GM12891 (cell line): ENCODE results near the gene ROBO1.

Source experiments
- PAX5 ChIP-seq: IDR thresholded peaks from 2 replicates; pipeline ENCODE4 v1.6.1; 2011; ENCODE audit warnings: low read length, moderate library complexity, mild to moderate bottlenecking; ENCODE audit not compliant: insufficient read depth, severe bottlenecking
- POLR2A ChIP-seq: IDR thresholded peaks from 2 replicates; pipeline ENCODE4 v1.6.1; 2011; ENCODE audit warnings: low read depth, low read length, control low read depth
- POLR2AphosphoS5 ChIP-seq: IDR thresholded peaks from 2 replicates; pipeline ENCODE4 v1.6.1; 2011; ENCODE audit warnings: low read depth, low read length, control low read depth
- POU2F2 ChIP-seq: IDR thresholded peaks from 2 replicates; pipeline ENCODE4 v1.6.1; 2011; ENCODE audit warnings: low read depth, mild to moderate bottlenecking, control low read depth, low read length, moderate library complexity
- SPI1 ChIP-seq: IDR thresholded peaks from 2 replicates; pipeline ENCODE4 v1.6.1; 2011; ENCODE audit warnings: low read depth, low read length, control low read depth
- TAF1 ChIP-seq: IDR thresholded peaks from 2 replicates; pipeline ENCODE4 v1.6.1; 2011; ENCODE audit warnings: low read depth, low read length, control low read depth

DNA sequence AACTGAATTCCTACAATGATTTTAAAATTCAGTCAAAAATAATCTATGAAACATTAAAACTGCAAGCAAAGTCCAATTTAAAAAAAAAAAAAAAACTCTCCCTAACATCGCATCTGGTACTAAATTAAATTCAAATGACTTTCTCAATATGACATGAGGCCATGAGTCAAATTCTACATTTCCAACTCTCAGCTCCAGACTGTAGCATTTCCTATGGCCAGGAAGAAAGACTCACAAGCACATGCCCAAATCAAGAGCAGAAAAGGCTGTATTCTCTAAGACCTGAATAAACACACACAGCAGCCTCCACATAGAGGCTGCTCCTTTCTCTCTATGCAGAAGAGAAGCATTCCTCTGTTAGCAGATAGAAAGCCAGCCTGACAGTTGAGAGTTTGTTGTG, 729.2 kb downstream of the ROBO1 start:
- TF ChIP-seq POLR2AphosphoS5 = no peak
- no peak for TF ChIP-seq POLR2A
- TF ChIP-seq TAF1 = no peak
- TF ChIP-seq SPI1 = no peak
- TF ChIP-seq PAX5 = no peak
- no peak for TF ChIP-seq POU2F2
